Lung (tissue), 12 donors: ENCODE data around the gene DMBX1. TPM values are rescaled to one million over a fixed set of nuclear protein-coding genes. Genes with fewer than 3 reads are reported as not detected.

Source experiments
- ATAC-seq: fragments of 200-7000 bp; cut with Tn5 transposase; one replicate; pipeline ENCODE4 v1.9.1; 2020; ENCODE audit warnings: moderate number of reproducible peaks; ENCODE audit not compliant: insufficient read depth, low FRiP score
- DNase-seq, 3 donors: peaks; one replicate each; pipeline ENCODE4 v3.0.0-alpha.2; 2013 to 2017
- H3K27ac ChIP-seq, 2 donors: one replicate each; pipeline ENCODE4 v1.5.1; 2013; ENCODE audit warnings: mild to moderate bottlenecking in 2 of 2, moderate library complexity in 2 of 2, control low read depth in 1 of 2, inconsistent platforms in 1 of 2, low read depth in 1 of 2, low read length in 1 of 2
- H3K27me3 ChIP-seq, 3 donors: one replicate each; pipeline ENCODE4 v1.5.1; 2013; ENCODE audit warnings: low read length in 2 of 3; ENCODE audit not compliant: control insufficient read depth in 3 of 3, insufficient read depth in 3 of 3
- H3K36me3 ChIP-seq, 4 donors: one replicate each; pipeline ENCODE4 v1.5.1; 2013; ENCODE audit warnings: low read length in 4 of 4, mild to moderate bottlenecking in 1 of 4, moderate library complexity in 1 of 4; ENCODE audit not compliant: control insufficient read depth in 4 of 4, insufficient read depth in 4 of 4
- H3K4me1 ChIP-seq, 5 donors: one replicate each; pipeline ENCODE4 v1.5.1; 2013; ENCODE audit warnings: low read length in 5 of 5, mild to moderate bottlenecking in 2 of 5, moderate library complexity in 1 of 5; ENCODE audit not compliant: control insufficient read depth in 5 of 5, insufficient read depth in 5 of 5
- H3K4me3 ChIP-seq: one replicate; pipeline ENCODE4 v1.5.1; 2013; ENCODE audit warnings: mild to moderate bottlenecking, control low read depth, moderate library complexity
- H3K9ac ChIP-seq, 2 donors: one replicate each; pipeline ENCODE4 v1.5.1; 2013; ENCODE audit warnings: low read length in 2 of 2, control low read depth in 1 of 2; ENCODE audit not compliant: insufficient read depth in 1 of 2
- H3K9me3 ChIP-seq, 4 donors: one replicate each; pipeline ENCODE4 v1.5.1; 2013; ENCODE audit warnings: low read length in 3 of 4, mild to moderate bottlenecking in 1 of 4, moderate library complexity in 1 of 4; ENCODE audit not compliant: control insufficient read depth in 4 of 4, insufficient read depth in 3 of 4
- CTCF ChIP-seq: IDR thresholded peaks from 2 replicates; pipeline ENCODE4 v1.5.1; 2012; ENCODE audit warnings: mild to moderate bottlenecking; ENCODE audit errors: control extremely low read depth, extremely low read depth
- WGBS, 2 donors: extraction: QIAGEN DNeasy Blood & Tissue Kit; methylation state at CpG; one replicate each; pipeline ENCODE4 v1.1.7; 2013; 5-methylcytosine and 5-hydroxymethylcytosine counted together
- polyA plus RNA-seq, 2 donors: library from polyadenylated mRNA; stranded (reverse); fragments of 200-250 nt; gene quantifications; one replicate each; pipeline ENCODE4 v1.2.1, GENCODE V29; 2013
- total RNA-seq, 2 donors: library from RNA; depleted of rRNA in 1 of 2; stranded (reverse); fragments of >200 nt in 1 of 2; gene quantifications; one replicate each; pipeline ENCODE4 v1.2.1, GENCODE V29; 2014 to 2021
- donor health status: control.
- donor health status: control.
- donor health status: Bipolar disorder and iron deficiency.
- donor health status: healthy.
- donor health status: DM: yes; HTN: yes; CAD: no.

The DMBX1 gene
- total and polyA plus RNA-seq, 4 donors, result 0.01 to 0.09 TPM; not detected in 2

- 88 to 96% methylated on average over 3 of the region's 3 CpGs for WGBS, 2 donors
- no peak for DNase-seq
- no peak for ATAC-seq
- no peak overlapping the region for H3K4me3 ChIP-seq
- no peak overlapping the region for H3K27ac ChIP-seq
- H3K9me3 ChIP-seq, result peaks cover 0 to 2% (median 0%) of the 10 kb centered on the region in 4 donors
- H3K27me3 ChIP-seq, result peaks cover 3 to 39% (median 28%) of the 10 kb centered on the region in 3 donors
- H3K36me3 ChIP-seq, result no peaks in the 10 kb centered on the region
- H3K9ac ChIP-seq, result no peak overlapping the region
- TF ChIP-seq CTCF, result no peak
- H3K4me1 ChIP-seq, result peaks cover 0 to 9% (median 5%) of the 10 kb centered on the region in 5 donors
These were observed 24.7 kb upstream of the DMBX1 start for GRCh38 chr1:46464915-46465314.

DNA sequence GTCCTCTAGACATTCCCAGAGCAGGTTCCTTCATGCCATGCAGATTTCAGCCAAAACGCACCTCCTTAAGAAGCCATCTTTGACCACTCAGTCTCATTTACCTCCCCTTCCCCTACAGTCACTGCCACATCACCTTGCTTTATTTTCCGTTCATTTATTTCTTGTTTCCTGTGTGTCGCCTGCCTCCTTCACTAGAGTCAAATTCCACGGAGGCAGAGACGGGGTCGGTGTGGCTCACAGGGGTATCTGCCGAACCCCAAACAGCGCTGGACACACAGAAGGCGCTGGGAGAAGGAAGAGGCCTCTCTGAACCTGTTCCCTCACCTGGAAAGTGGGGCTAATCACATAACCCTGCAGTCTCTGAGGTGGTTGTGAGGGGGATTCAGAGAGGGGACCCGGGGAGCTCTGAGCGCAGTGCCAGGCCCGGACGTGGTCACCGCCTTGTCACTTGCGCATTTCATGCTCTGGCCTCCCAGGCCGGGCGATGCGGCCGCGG is 23.6 kb upstream of the DMBX1 start:
- H3K27me3 ChIP-seq, result peaks cover 3 to 37% (median 28%) of the 10 kb centered on the region in 3 donors
- peaks cover 0 to 2% (median 0%) of the 10 kb centered on the region in 4 donors for H3K9me3 ChIP-seq
- no peak for TF ChIP-seq CTCF

DNA sequence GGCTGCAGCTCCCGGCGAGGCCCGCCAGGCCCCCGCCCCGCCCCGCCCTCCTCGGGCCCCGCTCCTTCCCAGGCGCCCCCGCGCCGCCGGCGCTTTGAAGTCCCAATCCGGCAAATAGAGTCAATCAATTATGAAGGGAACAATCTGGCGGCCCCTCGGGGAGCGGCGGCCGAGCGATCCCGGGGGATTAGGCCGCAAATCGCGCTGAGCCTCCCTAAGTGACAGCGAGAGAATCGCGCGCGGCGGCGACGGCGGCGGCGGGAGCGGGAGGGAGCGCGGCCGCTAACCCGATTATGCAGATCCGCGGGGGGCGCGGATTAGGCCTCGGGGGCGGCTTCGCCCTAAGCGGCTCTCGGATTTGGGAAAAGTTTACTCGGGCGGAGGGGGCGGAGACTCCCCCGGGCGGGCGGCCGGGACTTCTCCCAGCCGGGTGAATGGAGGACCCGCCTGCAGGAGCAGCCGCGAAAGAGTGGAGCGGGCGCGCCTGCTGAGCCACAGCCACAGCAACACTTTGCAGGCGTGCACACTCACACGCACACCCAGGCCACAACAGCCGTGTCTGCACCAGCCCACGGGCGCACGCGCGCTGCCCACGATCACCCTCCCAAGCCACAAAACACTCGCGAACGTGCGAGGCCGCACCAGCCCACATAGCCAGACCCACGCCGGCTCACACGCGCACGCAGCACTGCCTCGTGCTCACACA is 23.0 kb upstream of the DMBX1 start:
- no peak for TF ChIP-seq CTCF
- peak; percentile 56 to 71 (median 67) for DNase-seq
- H3K27ac ChIP-seq, result no peak overlapping the region
- no peak overlapping the region for H3K9ac ChIP-seq
- peaks cover 3 to 32% (median 28%) of the 10 kb centered on the region in 3 donors for H3K27me3 ChIP-seq
- WGBS, 2 donors, result 2 to 4% methylated on average over 50 to 84 of the region's 84 CpGs
- peaks cover 0 to 9% (median 5%) of the 10 kb centered on the region in 5 donors for H3K4me1 ChIP-seq
- H3K36me3 ChIP-seq, result no peaks in the 10 kb centered on the region
- H3K9me3 ChIP-seq, result peaks cover 0 to 2% (median 0%) of the 10 kb centered on the region in 4 donors
- peak; percentile 44 for ATAC-seq
- peak overlapping the region; percentile 51 for H3K4me3 ChIP-seq

More for the DNA sequence above, 23.6 kb upstream of the DMBX1 start:
- DNase-seq (no peak), ATAC-seq (no peak)
- H3K27ac ChIP-seq, result no peak overlapping the region
- WGBS, 2 donors, result 25 to 28% methylated on average over 14 to 20 of the region's 20 CpGs
- H3K4me3 ChIP-seq, result no peak overlapping the region
- peaks cover 0 to 9% (median 5%) of the 10 kb centered on the region in 5 donors for H3K4me1 ChIP-seq
- no peak overlapping the region for H3K9ac ChIP-seq
- H3K36me3 ChIP-seq, result no peaks in the 10 kb centered on the region
